GM12891 (cell line): ENCODE measurements around the gene TMEM61.

Source experiments
- DNase-seq: peaks from one replicate; pipeline ENCODE4 v3.0.0; 2011; ENCODE audit warnings: low spot score; ENCODE audit not compliant: insufficient read length
- FAIRE-seq: peaks from 2 replicates; lab custom pipeline; 2011; peaks lifted over from hg19 to GRCh38; lab: Jason Lieb, UNC
- PAX5 ChIP-seq: IDR thresholded peaks from 2 replicates; pipeline ENCODE4 v1.6.1; 2011; ENCODE audit warnings: low read length, moderate library complexity, mild to moderate bottlenecking; ENCODE audit not compliant: insufficient read depth, severe bottlenecking
- POLR2A ChIP-seq: IDR thresholded peaks from 2 replicates; pipeline ENCODE4 v1.6.1; 2011; ENCODE audit warnings: low read depth, low read length, control low read depth
- POLR2AphosphoS5 ChIP-seq: IDR thresholded peaks from 2 replicates; pipeline ENCODE4 v1.6.1; 2011; ENCODE audit warnings: low read depth, low read length, control low read depth
- POU2F2 ChIP-seq: IDR thresholded peaks from 2 replicates; pipeline ENCODE4 v1.6.1; 2011; ENCODE audit warnings: low read depth, mild to moderate bottlenecking, control low read depth, low read length, moderate library complexity
- SPI1 ChIP-seq: IDR thresholded peaks from 2 replicates; pipeline ENCODE4 v1.6.1; 2011; ENCODE audit warnings: low read depth, low read length, control low read depth
- TAF1 ChIP-seq: IDR thresholded peaks from 2 replicates; pipeline ENCODE4 v1.6.1; 2011; ENCODE audit warnings: low read depth, low read length, control low read depth

TMEM61 gene

GRCh38 chr1:54980046-54980527 is 341 bp upstream of the TMEM61 start:
- no peak for FAIRE-seq
- DNase-seq: no peak
- TF ChIP-seq PAX5 (no peak), POLR2A (no peak), TAF1 (no peak), SPI1 (no peak), POU2F2 (no peak), POLR2AphosphoS5 (no peak)

- no peak for TF ChIP-seq POLR2A
- TF ChIP-seq TAF1: no peak
- no peak for TF ChIP-seq POLR2AphosphoS5
- no peak for TF ChIP-seq PAX5
- TF ChIP-seq SPI1: no peak
- TF ChIP-seq POU2F2: no peak
- no peak for DNase-seq
- FAIRE-seq: no peak
Observed at GRCh38 chr1:54981466-54981865, 1.0 kb downstream of the TMEM61 start.

- FAIRE-seq (no peak), DNase-seq (no peak)
- TF ChIP-seq SPI1: no peak
- TF ChIP-seq POLR2A: no peak
- TF ChIP-seq TAF1: no peak
- TF ChIP-seq PAX5: no peak
Observed at GRCh38 chr1:54982739-54983138, 2.3 kb downstream of the TMEM61 start.

- FAIRE-seq (no peak), DNase-seq (no peak)
- TF ChIP-seq PAX5: no peak
- no peak for TF ChIP-seq POU2F2
- no peak for TF ChIP-seq SPI1
Observed at GRCh38 chr1:54984131-54984842, 3.9 kb downstream of the TMEM61 start.

- FAIRE-seq (no peak), DNase-seq (no peak)
- TF ChIP-seq SPI1 (no peak), POLR2A (no peak), PAX5 (no peak), TAF1 (no peak), POU2F2 (no peak), POLR2AphosphoS5 (no peak)
Observed at GRCh38 chr1:54985556-54985955, 5.1 kb downstream of the TMEM61 start.

- FAIRE-seq: no peak
Observed at GRCh38 chr1:54986025-54986424, 5.6 kb downstream of the TMEM61 start.

GRCh38 chr1:54986533-54986932 is 6.1 kb downstream of the TMEM61 start:
- no peak for FAIRE-seq
- no peak for TF ChIP-seq TAF1
- TF ChIP-seq POU2F2: no peak
- no peak for TF ChIP-seq POLR2AphosphoS5
- no peak for TF ChIP-seq POLR2A
- TF ChIP-seq SPI1: no peak
- no peak for TF ChIP-seq PAX5
- DNase-seq: no peak

More at GRCh38 chr1:54986025-54986424, 5.6 kb downstream of the TMEM61 start:
- TF ChIP-seq POLR2AphosphoS5: no peak
- TF ChIP-seq PAX5: no peak
- no peak for TF ChIP-seq POU2F2
- no peak for TF ChIP-seq SPI1
- TF ChIP-seq POLR2A: no peak
- TF ChIP-seq TAF1: no peak
- DNase-seq: no peak

GRCh38 chr1:54987427-54987826 is 7.0 kb downstream of the TMEM61 start:
- FAIRE-seq: no peak
- TF ChIP-seq POLR2AphosphoS5 (no peak), TAF1 (no peak), POLR2A (no peak), POU2F2 (no peak), SPI1 (no peak), PAX5 (no peak)
- no peak for DNase-seq

GRCh38 chr1:54987919-54988705 is 7.7 kb downstream of the TMEM61 start:
- FAIRE-seq (no peak), DNase-seq (no peak)
- no peak for TF ChIP-seq PAX5
- no peak for TF ChIP-seq POLR2A
- no peak for TF ChIP-seq POLR2AphosphoS5
- no peak for TF ChIP-seq POU2F2
- TF ChIP-seq SPI1: no peak
- TF ChIP-seq TAF1: no peak
